Measurements from ENCODE around the gene CORO2A. TPM values are rescaled to one million over a fixed set of nuclear protein-coding genes. Genes with fewer than 3 reads are reported as not detected.

Gene CORO2A
- total and polyA plus RNA-seq, 10 of the 15 experiments (the other 5 are each of a cell fraction or from before 2014, with no cell fraction given) = 1.0 to 5.3 (median 3.5) TPM

DNA sequence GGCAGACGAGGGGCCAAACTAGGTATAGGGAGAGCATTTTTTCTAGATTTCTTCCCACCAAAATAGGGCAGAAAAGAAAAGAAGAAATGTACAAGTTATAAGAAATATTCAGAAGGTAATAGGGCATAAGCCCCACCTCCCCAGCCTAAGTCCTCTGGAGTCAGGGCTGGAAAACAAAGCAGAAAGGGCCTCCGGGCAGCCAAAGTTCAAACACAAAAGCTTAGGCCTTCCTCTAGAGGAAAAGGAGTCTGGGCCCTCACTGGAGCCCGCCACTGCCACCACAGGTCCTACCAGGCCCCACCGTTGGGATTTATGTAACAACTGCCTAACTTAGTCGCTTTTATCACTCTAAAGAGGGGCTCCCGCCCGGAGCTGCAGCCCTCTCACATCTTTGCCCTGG is 35.4 kb upstream of the CORO2A start:
- Histone ChIP-seq H3K4me3 (no peak overlapping the region), H3K79me2 (ENCODE audit: control insufficient read depth, insufficient read depth, low read length) (no peaks in the 10 kb centered on the region), H4K20me1 (ENCODE audit: control insufficient read depth, insufficient read depth) (no peaks in the 10 kb centered on the region), H3K4me1 (ENCODE audit: control insufficient read depth, insufficient read depth, low read length) (peaks cover 7% of the 10 kb centered on the region; the same call in 1 of the 2 replicates), H3K9ac (ENCODE audit: control insufficient read depth, insufficient read depth, low read length) (no peak overlapping the region), H3K27ac (ENCODE audit: control insufficient read depth, insufficient read depth) (no peak overlapping the region), H3K9me3 (replicated peaks; ENCODE audit: control insufficient read depth, insufficient read depth, low read length) (no peaks in the 10 kb centered on the region), H3K4me2 (ENCODE audit: control insufficient read depth, insufficient read depth) (no peak overlapping the region), H3K27me3 (replicated peaks in 1 of 2; ENCODE audit: control insufficient read depth in 2 of 2, insufficient read depth in 2 of 2, low read length in 1 of 2) (no peaks in the 10 kb centered on the region), H3K36me3 (ENCODE audit: control insufficient read depth in 2 of 2, insufficient read depth in 2 of 2, low read length in 1 of 2) (no peaks in the 10 kb centered on the region), H2AFZ (ENCODE audit: control insufficient read depth, low read depth, low read length) (no peak overlapping the region)
- DNase-seq (ENCODE audit: low read depth, low spot score) (no peak), FAIRE-seq (no peak), ATAC-seq (no peak)
- ChIA-PET SMC1A (ENCODE audit: uncharacterized antibody, unreplicated experiment) (interaction anchor here (0.8 kb wide), 1 partner anchor 17 kb away, joined by 3 read pairs; no protein-coding TSS in a partner anchor), POLR2A (no interaction called here), CTCF (interaction anchor here (0.6 kb wide), 1 partner anchor 18 kb away, joined by 4 read pairs; no protein-coding TSS in a partner anchor), RAD21 (ENCODE audit: unreplicated experiment) (no interaction called here)
- BruUV-seq (replicated peaks) = no TSS peak
- intact Hi-C loops (cut with micrococcal nuclease; ENCODE audit: unreplicated experiment) (no loop called here), in situ Hi-C loops (cut with MboI) (no loop called here)
- 85% methylated on average over 7 of the region's 7 CpGs for WGBS (ENCODE audit: insufficient coverage, insufficient replicate concordance, low lambda C conversion rate, missing lambda C conversion rate)
- TF ChIP-seq HDAC6 (IDR thresholded peaks at IDR 0.05; ENCODE audit: unreplicated experiment) (no peak), IRF4 (IDR thresholded peaks at IDR 0.05; ENCODE audit: low read depth, low read length) (no peak), NBN (IDR thresholded peaks at IDR 0.05) (no peak), GABPA (IDR thresholded peaks at IDR 0.05; ENCODE audit: low read depth) (no peak), CBX5 (IDR thresholded peaks at IDR 0.05; ENCODE audit: low read depth) (no peak), ETV6 (conservative IDR thresholded peaks at IDR 0.05 in 1 of 2, IDR thresholded peaks at IDR 0.05 in 1 of 2; ENCODE audit: borderline replicate concordance in 1 of 2, low read depth in 1 of 2) (no peak), LARP7 (IDR thresholded peaks at IDR 0.05) (no peak)
- TF ChIP-seq, protein P1, sequence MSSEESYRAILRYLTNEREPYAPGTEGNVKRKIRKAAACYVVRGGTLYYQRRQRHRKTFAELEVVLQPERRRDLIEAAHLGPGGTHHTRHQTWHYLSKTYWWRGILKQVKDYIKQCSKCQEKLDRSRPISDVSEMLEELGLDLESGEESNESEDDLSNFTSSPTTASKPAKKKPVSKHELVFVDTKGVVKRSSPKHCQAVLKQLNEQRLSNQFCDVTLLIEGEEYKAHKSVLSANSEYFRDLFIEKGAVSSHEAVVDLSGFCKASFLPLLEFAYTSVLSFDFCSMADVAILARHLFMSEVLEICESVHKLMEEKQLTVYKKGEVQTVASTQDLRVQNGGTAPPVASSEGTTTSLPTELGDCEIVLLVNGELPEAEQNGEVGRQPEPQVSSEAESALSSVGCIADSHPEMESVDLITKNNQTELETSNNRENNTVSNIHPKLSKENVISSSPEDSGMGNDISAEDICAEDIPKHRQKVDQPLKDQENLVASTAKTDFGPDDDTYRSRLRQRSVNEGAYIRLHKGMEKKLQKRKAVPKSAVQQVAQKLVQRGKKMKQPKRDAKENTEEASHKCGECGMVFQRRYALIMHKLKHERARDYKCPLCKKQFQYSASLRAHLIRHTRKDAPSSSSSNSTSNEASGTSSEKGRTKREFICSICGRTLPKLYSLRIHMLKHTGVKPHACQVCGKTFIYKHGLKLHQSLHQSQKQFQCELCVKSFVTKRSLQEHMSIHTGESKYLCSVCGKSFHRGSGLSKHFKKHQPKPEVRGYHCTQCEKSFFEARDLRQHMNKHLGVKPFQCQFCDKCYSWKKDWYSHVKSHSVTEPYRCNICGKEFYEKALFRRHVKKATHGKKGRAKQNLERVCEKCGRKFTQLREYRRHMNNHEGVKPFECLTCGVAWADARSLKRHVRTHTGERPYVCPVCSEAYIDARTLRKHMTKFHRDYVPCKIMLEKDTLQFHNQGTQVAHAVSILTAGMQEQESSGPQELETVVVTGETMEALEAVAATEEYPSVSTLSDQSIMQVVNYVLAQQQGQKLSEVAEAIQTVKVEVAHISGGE (CRISPR knock-in tag; IDR thresholded peaks at IDR 0.05) = no peak
- TF ChIP-seq, protein P2, sequence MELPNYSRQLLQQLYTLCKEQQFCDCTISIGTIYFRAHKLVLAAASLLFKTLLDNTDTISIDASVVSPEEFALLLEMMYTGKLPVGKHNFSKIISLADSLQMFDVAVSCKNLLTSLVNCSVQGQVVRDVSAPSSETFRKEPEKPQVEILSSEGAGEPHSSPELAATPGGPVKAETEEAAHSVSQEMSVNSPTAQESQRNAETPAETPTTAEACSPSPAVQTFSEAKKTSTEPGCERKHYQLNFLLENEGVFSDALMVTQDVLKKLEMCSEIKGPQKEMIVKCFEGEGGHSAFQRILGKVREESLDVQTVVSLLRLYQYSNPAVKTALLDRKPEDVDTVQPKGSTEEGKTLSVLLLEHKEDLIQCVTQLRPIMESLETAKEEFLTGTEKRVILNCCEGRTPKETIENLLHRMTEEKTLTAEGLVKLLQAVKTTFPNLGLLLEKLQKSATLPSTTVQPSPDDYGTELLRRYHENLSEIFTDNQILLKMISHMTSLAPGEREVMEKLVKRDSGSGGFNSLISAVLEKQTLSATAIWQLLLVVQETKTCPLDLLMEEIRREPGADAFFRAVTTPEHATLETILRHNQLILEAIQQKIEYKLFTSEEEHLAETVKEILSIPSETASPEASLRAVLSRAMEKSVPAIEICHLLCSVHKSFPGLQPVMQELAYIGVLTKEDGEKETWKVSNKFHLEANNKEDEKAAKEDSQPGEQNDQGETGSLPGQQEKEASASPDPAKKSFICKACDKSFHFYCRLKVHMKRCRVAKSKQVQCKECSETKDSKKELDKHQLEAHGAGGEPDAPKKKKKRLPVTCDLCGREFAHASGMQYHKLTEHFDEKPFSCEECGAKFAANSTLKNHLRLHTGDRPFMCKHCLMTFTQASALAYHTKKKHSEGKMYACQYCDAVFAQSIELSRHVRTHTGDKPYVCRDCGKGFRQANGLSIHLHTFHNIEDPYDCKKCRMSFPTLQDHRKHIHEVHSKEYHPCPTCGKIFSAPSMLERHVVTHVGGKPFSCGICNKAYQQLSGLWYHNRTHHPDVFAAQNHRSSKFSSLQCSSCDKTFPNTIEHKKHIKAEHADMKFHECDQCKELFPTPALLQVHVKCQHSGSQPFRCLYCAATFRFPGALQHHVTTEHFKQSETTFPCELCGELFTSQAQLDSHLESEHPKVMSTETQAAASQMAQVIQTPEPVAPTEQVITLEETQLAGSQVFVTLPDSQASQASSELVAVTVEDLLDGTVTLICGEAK (IDR thresholded peaks at IDR 0.05; ENCODE audit: borderline replicate concordance) = no peak
- TF ChIP-seq, protein P3, sequence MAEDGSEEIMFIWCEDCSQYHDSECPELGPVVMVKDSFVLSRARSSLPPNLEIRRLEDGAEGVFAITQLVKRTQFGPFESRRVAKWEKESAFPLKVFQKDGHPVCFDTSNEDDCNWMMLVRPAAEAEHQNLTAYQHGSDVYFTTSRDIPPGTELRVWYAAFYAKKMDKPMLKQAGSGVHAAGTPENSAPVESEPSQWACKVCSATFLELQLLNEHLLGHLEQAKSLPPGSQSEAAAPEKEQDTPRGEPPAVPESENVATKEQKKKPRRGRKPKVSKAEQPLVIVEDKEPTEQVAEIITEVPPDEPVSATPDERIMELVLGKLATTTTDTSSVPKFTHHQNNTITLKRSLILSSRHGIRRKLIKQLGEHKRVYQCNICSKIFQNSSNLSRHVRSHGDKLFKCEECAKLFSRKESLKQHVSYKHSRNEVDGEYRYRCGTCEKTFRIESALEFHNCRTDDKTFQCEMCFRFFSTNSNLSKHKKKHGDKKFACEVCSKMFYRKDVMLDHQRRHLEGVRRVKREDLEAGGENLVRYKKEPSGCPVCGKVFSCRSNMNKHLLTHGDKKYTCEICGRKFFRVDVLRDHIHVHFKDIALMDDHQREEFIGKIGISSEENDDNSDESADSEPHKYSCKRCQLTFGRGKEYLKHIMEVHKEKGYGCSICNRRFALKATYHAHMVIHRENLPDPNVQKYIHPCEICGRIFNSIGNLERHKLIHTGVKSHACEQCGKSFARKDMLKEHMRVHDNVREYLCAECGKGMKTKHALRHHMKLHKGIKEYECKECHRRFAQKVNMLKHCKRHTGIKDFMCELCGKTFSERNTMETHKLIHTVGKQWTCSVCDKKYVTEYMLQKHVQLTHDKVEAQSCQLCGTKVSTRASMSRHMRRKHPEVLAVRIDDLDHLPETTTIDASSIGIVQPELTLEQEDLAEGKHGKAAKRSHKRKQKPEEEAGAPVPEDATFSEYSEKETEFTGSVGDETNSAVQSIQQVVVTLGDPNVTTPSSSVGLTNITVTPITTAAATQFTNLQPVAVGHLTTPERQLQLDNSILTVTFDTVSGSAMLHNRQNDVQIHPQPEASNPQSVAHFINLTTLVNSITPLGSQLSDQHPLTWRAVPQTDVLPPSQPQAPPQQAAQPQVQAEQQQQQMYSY (CRISPR knock-in tag; IDR thresholded peaks at IDR 0.05) = no peak
- TF ChIP-seq, protein P4, sequence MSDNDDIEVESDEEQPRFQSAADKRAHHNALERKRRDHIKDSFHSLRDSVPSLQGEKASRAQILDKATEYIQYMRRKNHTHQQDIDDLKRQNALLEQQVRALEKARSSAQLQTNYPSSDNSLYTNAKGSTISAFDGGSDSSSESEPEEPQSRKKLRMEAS (IDR thresholded peaks at IDR 0.05; ENCODE audit: low read depth, low read length) = no peak
